Fibroblast of lung (primary cell): ENCODE results near the gene LCN9. TPM values are rescaled to one million over a fixed set of nuclear protein-coding genes. Genes with fewer than 3 reads are reported as not detected.

Source experiments
- DNase-seq, 2 donors: peaks; one replicate each; pipeline versions ENCODE4 v3.0.0 to v3.0.0-alpha.2; 2010; ENCODE audit warnings: low read depth in 2 of 2
- H2AFZ ChIP-seq: 2 replicates; pipeline ENCODE4 v1.5.1; 2012; ENCODE audit warnings: low read length, control low read depth, inconsistent platforms
- H3K27ac ChIP-seq: 2 replicates; pipeline ENCODE4 v1.5.1; 2011; ENCODE audit warnings: low read length, control low read depth; ENCODE audit not compliant: insufficient read depth
- H3K27me3 ChIP-seq: 2 replicates; pipeline ENCODE4 v1.5.1; 2011; ENCODE audit warnings: mild to moderate bottlenecking, low read length; ENCODE audit not compliant: control insufficient read depth, insufficient read depth
- H3K36me3 ChIP-seq: 2 replicates; pipeline ENCODE4 v1.5.1; 2011; ENCODE audit warnings: low read length; ENCODE audit not compliant: control insufficient read depth, insufficient read depth
- H3K4me1 ChIP-seq: 2 replicates; pipeline ENCODE4 v1.5.1; 2011; ENCODE audit warnings: low read length; ENCODE audit not compliant: control insufficient read depth, insufficient read depth; ENCODE audit errors: extremely low read depth
- H3K4me2 ChIP-seq: 2 replicates; pipeline ENCODE4 v1.5.1; 2011; ENCODE audit warnings: low read length, control low read depth; ENCODE audit not compliant: insufficient read depth; ENCODE audit errors: extremely low read depth
- H3K4me3 ChIP-seq, 4 experiments: fragments of 200-600 bp in 1 of 4; sonication (generic) in 1 of 4; replicated peaks in 1 of 4; 2 replicates each; pipeline ENCODE4 v1.5.1; 2011 to 2016; ENCODE audit warnings: low read length in 4 of 4, low read depth in 3 of 4, mild to moderate bottlenecking in 3 of 4, control low read depth in 2 of 4, inconsistent platforms in 1 of 4, mixed read lengths in 1 of 4; ENCODE audit not compliant: insufficient read depth in 1 of 4; ENCODE audit errors: control extremely low read depth in 1 of 4
- H3K79me2 ChIP-seq: 2 replicates; pipeline ENCODE4 v1.5.1; 2012; ENCODE audit warnings: mild to moderate bottlenecking, low read length, inconsistent platforms; ENCODE audit not compliant: control insufficient read depth, insufficient read depth
- H3K9ac ChIP-seq: 2 replicates; pipeline ENCODE4 v1.5.1; 2011; ENCODE audit warnings: mild to moderate bottlenecking, low read length, control low read depth; ENCODE audit not compliant: insufficient read depth
- H3K9me3 ChIP-seq: 2 replicates; pipeline ENCODE4 v1.5.1; 2012; ENCODE audit warnings: low read depth, low read length; ENCODE audit not compliant: control insufficient read depth, insufficient read depth
- H4K20me1 ChIP-seq: 2 replicates; pipeline ENCODE4 v1.5.1; 2011; ENCODE audit warnings: low read length; ENCODE audit not compliant: control insufficient read depth, insufficient read depth; ENCODE audit errors: extremely low read depth
- CTCF ChIP-seq, 2 donors: IDR thresholded peaks in 1 of 2; conservative IDR thresholded peaks in 1 of 2; 1 replicate in 1 of 2; 2 replicates in 1 of 2; pipeline ENCODE4 v1.5.1; 2011 to 2012; ENCODE audit warnings: low read length in 2 of 2, control low read depth in 1 of 2, inconsistent platforms in 1 of 2, low read depth in 1 of 2, mild to moderate bottlenecking in 1 of 2
- EZH2 ChIP-seq: IDR thresholded peaks from 2 replicates; pipeline ENCODE4 v1.5.1; 2012; ENCODE audit warnings: low read length, control low read depth, mild to moderate bottlenecking; ENCODE audit errors: missing control alignments
- polyA plus RNA-seq, 2 donors: library from polyadenylated mRNA; depleted of rRNA in 1 of 2; stranded (reverse) in 1 of 2; unstranded in 1 of 2; fragments of >200 nt; gene quantifications; 2 replicates each; pipeline ENCODE4 v1.2.1, GENCODE V29; 2011 to 2012; ENCODE audit warnings: missing spikeins in 1 of 2
- total RNA-seq: library from RNA; depleted of rRNA; stranded (reverse); fragments of >200 nt; gene quantifications from 2 replicates; pipeline ENCODE4 v1.2.1, GENCODE V29; 2014

The LCN9 gene
- total and polyA plus RNA-seq, 2 donors (not counting 1 experiment from before 2014, with no cell fraction given), result not detected

GRCh38 chr9:135714242-135715055 lies 51.3 kb downstream of the LCN9 start:
- no peaks in the 10 kb centered on the region for H3K79me2 ChIP-seq
- no peak overlapping the region for H3K4me2 ChIP-seq
- DNase-seq, result no peak
- no peaks in the 10 kb centered on the region for H3K36me3 ChIP-seq
- H3K27ac ChIP-seq, result no peak overlapping the region
- no peak overlapping the region for H2AFZ ChIP-seq
- H3K4me3 ChIP-seq, result no peak overlapping the region
- peaks cover 8% of the 10 kb centered on the region for H3K27me3 ChIP-seq
- no peak for TF ChIP-seq EZH2
- no peak overlapping the region for H3K9ac ChIP-seq
- H3K9me3 ChIP-seq, result no peaks in the 10 kb centered on the region
- H3K4me1 ChIP-seq, result no peaks in the 10 kb centered on the region
- no peaks in the 10 kb centered on the region for H4K20me1 ChIP-seq

- Histone ChIP-seq H3K27ac (no peak overlapping the region), H3K79me2 (no peaks in the 10 kb centered on the region), H3K36me3 (no peaks in the 10 kb centered on the region), H3K4me1 (no peaks in the 10 kb centered on the region), H3K4me2 (no peak overlapping the region), H2AFZ (no peak overlapping the region), H3K9me3 (no peaks in the 10 kb centered on the region), H3K9ac (no peak overlapping the region), H3K27me3 (peaks cover 8% of the 10 kb centered on the region), H3K4me3 (no peak overlapping the region), H4K20me1 (no peaks in the 10 kb centered on the region)
- no peak for DNase-seq
- TF ChIP-seq EZH2 (peak; percentile 67), CTCF (conservative IDR thresholded peaks at IDR 0.05 in 1 of 2, IDR thresholded peaks at IDR 0.05 in 1 of 2; ENCODE audit: low read depth in 1 of 2, low read length in 2 of 2) (no peak)
Measured at GRCh38 chr9:135715056-135715595, 52.0 kb downstream of the LCN9 start.

- no peak for DNase-seq
- Histone ChIP-seq H3K36me3 (no peaks in the 10 kb centered on the region), H3K9me3 (no peaks in the 10 kb centered on the region), H3K27ac (no peak overlapping the region), H2AFZ (no peak overlapping the region), H3K4me1 (no peaks in the 10 kb centered on the region), H3K4me3 (no peak overlapping the region), H3K9ac (no peak overlapping the region), H3K27me3 (peaks cover 8% of the 10 kb centered on the region), H3K4me2 (no peak overlapping the region), H3K79me2 (no peaks in the 10 kb centered on the region), H4K20me1 (no peaks in the 10 kb centered on the region)
- TF ChIP-seq CTCF (conservative IDR thresholded peaks at IDR 0.05 in 1 of 2, IDR thresholded peaks at IDR 0.05 in 1 of 2; ENCODE audit: low read depth in 1 of 2, low read length in 2 of 2) (no peak), EZH2 (no peak)
Measured at GRCh38 chr9:135716045-135716444, 52.9 kb downstream of the LCN9 start.

Other genes starting within 250 kb of the LCN9 start
- 8.7 and 8.9 TPM in 2 replicates for gene PPP1R26, start 183.5 kb upstream of the LCN9 start, total RNA-seq
- gene PPP1R26, start 183.5 kb upstream of the LCN9 start, polyA plus RNA-seq, result 1.7 and 2.9 TPM in 2 replicates
- 10.4 and 11.6 TPM in 2 replicates for gene MRPS2, start 162.6 kb upstream of the LCN9 start, total RNA-seq
- gene MRPS2, start 162.6 kb upstream of the LCN9 start, polyA plus RNA-seq, result 43.6 and 73.1 TPM in 2 replicates
- gene LCN1, start 141.9 kb upstream of the LCN9 start, total RNA-seq, result not detected in 2 replicates
- not detected in 2 replicates for gene LCN1, start 141.9 kb upstream of the LCN9 start, polyA plus RNA-seq
- gene OBP2A, start 117.2 kb upstream of the LCN9 start, total RNA-seq, result not detected in 2 replicates
- not detected in 2 replicates for gene OBP2A, start 117.2 kb upstream of the LCN9 start, polyA plus RNA-seq
- gene PAEP, start 101.6 kb upstream of the LCN9 start, total RNA-seq, result not detected in 2 replicates
- not detected in 2 replicates for gene PAEP, start 101.6 kb upstream of the LCN9 start, polyA plus RNA-seq
- gene GLT6D1, start 23.8 kb upstream of the LCN9 start, total RNA-seq, result not detected in 2 replicates
- not detected in 2 replicates for gene GLT6D1, start 23.8 kb upstream of the LCN9 start, polyA plus RNA-seq
- not detected in 2 replicates for gene SOHLH1, start 36.2 kb downstream of the LCN9 start, total RNA-seq
- not detected in 2 replicates for gene SOHLH1, start 36.2 kb downstream of the LCN9 start, polyA plus RNA-seq
- not detected in 2 replicates for gene KCNT1, start 38.9 kb downstream of the LCN9 start, total RNA-seq
- not detected in 2 replicates for gene KCNT1, start 38.9 kb downstream of the LCN9 start, polyA plus RNA-seq
- 17.7 and 18.8 TPM in 2 replicates for gene CAMSAP1, start 244.2 kb downstream of the LCN9 start, total RNA-seq
- 5.0 and 7.2 TPM in 2 replicates for gene CAMSAP1, start 244.2 kb downstream of the LCN9 start, polyA plus RNA-seq